ENCODE measurements around the gene EDRF1.
"Not testable (repeated sequence)": the region's sequence is repeated elsewhere in the genome, so short reads cannot be mapped to it uniquely, and the experiment has no call there.

EDRF1 gene

GRCh38 chr10:125707541-125708468 lies 11.7 kb upstream of the EDRF1 start:
- no peak for DNase-seq (ENCODE audit: low read depth in 4 of 4, low spot score in 1 of 4)

- DNase-seq (ENCODE audit: low read depth in 4 of 4, low spot score in 1 of 4), result no peak
These were observed 10.5 kb upstream of the EDRF1 start for GRCh38 chr10:125708971-125709503.

GRCh38 chr10:125709553-125710474 lies 9.7 kb upstream of the EDRF1 start:
- no peak for DNase-seq (ENCODE audit: low read depth in 4 of 4, low spot score in 1 of 4)

GRCh38 chr10:125711110-125711750 lies 8.3 kb upstream of the EDRF1 start:
- no peak for DNase-seq (ENCODE audit: low read depth in 4 of 4, low spot score in 1 of 4)

GRCh38 chr10:125714728-125715127 lies 4.8 kb upstream of the EDRF1 start:
- not testable (repeated sequence) for DNase-seq (ENCODE audit: low read depth in 4 of 4, low spot score in 1 of 4)

- DNase-seq (ENCODE audit: low read depth in 4 of 4, low spot score in 1 of 4), result no peak
These were observed 483 bp downstream of the EDRF1 start for GRCh38 chr10:125720002-125720382.

DNA sequence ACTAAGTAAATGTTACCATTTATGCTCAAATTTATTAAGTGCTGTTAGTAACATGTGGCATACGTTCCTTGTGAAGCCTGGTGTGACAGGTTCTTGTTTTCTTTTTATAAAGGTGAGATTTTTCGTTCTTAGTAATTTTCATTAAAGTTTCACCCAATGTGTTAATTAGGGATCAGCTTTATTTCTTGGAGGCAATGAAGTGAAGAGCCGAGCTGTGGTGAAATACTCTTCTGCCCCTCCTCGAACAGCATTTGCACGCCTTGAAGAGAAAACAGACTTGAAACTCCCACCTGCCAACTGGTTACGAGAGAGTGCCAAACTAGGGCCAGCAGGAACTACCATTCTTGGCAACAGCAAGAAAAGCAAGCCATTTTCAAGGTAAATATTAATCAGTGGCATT lies 1.5 kb downstream of the EDRF1 start:
- DNase-seq (ENCODE audit: low read depth in 4 of 4, low spot score in 1 of 4), result no peak

DNA sequence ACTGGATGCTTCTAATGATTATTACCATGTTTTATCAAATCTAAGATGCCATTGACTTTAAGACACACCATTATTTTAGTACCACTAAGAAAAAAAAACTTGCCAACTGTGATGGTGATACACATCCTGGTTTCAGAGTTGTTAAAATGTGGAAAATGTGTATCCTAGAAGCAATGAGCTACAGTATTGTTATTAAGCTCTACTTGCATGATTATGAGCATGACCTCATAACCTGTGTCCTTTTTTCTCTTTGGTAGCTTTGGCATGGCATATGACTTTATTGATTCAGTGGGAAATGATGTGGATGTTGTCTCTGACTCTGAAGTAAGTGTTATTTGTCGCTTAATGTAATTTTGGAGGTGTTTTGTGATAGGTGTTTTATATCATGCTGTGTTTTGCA lies 3.3 kb downstream of the EDRF1 start:
- DNase-seq (ENCODE audit: low read depth in 4 of 4, low spot score in 1 of 4), result no peak

DNA sequence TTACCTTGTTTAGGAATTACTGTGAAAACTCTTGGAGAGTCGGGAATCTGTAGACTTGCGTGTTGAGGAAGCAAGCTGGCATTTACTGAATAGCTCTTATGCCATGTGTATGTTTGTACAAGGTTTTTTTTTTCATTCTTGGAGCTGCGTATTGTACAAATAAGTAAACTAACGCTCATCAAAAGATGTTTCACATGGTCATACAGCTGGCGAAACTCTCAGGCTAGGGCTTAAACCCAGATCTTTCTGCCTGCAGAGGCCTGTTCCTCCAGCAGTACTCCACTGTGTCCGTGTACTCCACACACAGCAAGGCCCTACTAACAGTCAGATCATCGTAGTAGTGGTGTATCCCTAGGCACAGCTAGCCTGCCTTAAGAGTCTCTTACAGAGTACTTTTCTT lies 7.4 kb downstream of the EDRF1 start:
- DNase-seq (ENCODE audit: low read depth in 4 of 4, low spot score in 1 of 4), result no peak

DNA sequence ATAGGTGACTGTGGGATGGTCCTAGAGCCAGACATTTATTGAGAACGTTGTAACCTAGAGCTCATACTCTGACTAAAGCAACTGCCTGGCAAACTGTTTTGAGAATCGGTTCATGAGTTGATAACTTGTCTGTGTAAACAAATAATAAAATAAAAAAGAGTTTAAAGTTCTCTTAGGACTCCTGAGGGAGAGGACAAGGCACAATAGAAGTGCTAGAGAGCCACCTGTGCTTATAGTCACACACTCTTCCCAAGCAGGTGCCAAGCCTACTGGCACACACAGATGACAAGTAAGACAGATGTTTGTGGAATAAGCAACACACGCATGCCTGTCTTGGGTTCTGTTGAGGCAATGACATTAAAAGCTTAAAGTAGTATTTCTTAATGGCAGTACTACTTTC lies 7.9 kb downstream of the EDRF1 start:
- no peak for DNase-seq (ENCODE audit: low read depth in 4 of 4, low spot score in 1 of 4)

DNA sequence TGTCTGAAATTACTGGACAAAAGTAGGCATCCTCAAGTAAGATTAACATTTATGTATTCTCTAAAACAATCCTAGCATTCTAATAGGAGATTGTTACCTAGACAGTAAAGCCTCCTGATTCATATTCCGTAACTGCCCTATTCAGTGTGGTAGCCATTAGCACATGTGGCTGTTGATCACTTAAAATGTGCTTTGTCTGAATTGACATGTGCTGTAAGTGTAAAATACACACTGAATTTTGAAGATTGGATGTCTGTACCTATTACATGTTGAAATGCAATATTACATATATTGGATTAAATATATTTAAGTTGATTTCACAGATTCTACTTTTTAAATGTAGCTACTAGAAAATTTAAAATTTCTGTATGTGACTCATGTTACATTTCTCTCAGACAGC lies 14.6 kb downstream of the EDRF1 start:
- DNase-seq (ENCODE audit: low read depth in 4 of 4, low spot score in 1 of 4), result no peak

- no peak for DNase-seq (ENCODE audit: low read depth in 4 of 4, low spot score in 1 of 4)
These were observed 15.3 kb downstream of the EDRF1 start for GRCh38 chr10:125734823-125735222.

DNA sequence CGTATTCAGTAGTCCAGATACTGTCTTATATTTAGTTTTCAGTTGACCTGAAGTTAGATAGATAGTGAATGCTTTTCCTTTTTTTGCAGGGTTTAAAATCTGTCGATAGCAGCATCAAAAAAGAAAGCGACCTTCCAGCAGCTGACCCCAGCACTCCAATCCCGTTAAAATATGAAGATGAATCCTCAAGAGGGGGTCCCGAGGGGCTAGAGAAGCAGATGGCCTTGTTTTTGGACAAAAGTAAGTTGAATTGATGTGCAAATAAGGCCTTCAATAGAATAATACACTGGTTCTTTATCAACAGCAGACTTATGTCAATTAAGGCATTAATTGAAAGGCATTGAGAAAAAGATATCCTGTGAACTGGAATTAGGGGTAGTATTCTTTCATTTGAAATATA lies 18.7 kb downstream of the EDRF1 start:
- DNase-seq (ENCODE audit: low read depth in 4 of 4, low spot score in 1 of 4), result no peak

DNA sequence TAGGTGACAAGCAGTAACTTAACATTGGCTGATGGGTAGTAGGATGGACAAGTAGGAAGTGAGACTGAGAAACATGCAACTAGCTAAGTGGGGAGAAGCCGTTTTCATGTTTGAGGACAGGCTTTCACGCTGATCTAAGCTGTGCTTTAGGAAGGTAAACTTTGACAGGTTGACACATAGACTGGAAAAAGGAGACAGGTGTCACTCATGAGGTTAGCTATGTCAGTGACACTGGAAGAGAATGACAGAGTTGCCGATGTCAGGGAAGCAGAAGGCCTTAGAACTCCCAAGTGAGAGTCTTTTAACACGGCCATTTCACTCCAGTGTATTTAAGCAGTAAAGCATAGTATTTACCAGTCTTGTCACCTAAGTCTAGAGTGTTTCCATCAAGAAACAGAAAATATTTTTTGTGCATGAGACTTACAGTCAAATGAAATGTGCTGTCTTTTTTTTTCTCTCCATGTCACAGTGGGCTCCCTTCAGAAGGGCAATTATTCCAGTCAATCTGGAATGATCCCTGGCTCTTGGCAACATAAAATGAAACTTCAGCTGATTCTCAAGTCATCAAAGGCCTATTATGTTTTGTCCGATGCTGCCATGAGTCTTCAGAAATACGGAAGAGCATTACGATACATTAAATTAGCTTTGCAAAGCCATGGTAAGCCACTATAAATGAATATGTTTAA lies 20.6 kb downstream of the EDRF1 start:
- DNase-seq (ENCODE audit: low read depth in 4 of 4, low spot score in 1 of 4), result no peak

DNA sequence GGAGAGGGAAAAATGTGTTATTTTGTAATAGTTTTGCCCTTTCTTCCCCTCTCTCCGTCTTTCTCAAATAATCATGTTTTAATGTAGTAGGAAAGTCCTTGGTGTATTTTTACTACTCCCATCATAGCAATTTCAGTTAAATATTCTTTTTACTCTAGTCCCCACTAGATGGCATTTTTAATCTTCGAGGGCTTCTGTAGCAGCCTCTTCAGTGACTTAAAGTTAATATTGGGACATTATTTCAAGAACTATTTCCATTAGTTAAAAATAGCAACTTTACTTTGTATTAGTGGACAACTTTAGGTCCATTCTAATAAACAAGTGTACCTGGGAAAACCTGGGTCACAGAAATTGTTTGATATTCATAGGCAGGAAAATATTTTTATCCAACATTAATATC lies 23.0 kb downstream of the EDRF1 start:
- no peak for DNase-seq (ENCODE audit: low read depth in 4 of 4, low spot score in 1 of 4)

GRCh38 chr10:125744909-125745308 lies 25.4 kb downstream of the EDRF1 start:
- DNase-seq (ENCODE audit: low read depth in 4 of 4, low spot score in 1 of 4), result no peak

DNA sequence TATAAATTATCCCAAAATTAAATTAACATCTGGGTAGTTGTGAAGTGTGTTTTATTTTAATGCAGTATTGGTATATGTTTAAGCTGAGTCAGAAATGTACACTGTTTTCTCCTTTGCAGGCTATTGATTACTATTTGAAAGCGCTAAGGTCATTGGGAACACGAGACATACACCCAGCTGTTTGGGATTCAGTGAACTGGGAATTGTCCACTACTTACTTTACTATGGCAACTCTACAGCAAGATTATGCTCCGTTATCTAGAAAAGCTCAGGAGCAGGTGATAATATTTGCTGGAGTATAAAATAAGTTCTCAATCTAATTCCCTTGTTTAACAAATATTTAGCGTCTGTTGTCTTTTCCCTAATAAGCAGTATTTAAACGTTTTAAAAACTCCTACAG lies 27.9 kb downstream of the EDRF1 start:
- DNase-seq (ENCODE audit: low read depth in 4 of 4, low spot score in 1 of 4), result no peak

DNA sequence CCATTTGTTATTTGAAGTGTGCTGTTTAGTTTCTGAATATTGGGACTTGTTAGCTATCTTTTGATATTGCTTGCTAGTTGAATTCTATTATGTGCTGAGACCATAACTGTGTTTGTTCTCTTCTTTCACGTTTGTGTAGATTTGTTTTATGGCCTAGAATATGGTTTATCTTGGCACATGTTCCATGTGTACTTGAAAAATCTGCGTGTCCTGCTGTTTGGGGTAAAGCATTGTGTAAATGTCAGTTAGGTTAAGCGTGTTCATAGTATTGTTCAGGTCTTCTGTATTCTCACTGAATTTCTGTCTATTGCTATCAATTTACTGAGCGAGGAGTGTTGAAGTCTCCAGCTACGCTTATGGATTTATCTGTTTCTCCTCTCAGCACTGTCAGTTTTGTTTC lies 36.7 kb downstream of the EDRF1 start:
- DNase-seq (ENCODE audit: low read depth in 4 of 4, low spot score in 1 of 4), result no peak

DNA sequence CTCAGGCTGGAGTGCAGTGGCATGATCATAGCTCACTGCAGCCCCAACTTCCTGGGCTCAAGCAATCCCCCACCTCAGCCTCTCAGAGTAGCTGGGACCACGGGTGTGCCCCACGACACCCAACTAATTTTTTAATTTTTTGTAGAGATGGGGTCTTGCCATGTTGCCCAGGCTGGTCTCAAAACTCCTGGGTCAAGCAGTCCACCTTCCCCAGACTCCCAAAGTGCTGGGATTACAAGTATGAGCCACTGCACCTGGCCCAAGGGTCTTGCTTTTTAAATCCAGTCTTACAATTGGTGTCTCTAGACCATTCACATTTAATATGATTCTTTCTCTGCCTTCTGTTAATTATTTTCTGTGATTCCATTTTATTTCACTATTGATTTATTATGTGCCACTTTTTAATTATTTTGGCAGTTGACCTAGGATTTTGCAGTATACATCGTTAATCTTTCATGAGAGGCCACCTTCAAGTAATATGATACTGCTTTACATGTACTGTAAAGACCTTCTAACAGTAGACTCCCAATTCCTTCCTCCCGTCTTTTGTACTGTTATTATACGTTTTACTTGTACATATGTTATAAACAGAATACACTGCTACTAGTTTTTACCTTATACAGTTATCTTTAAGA lies 37.5 kb downstream of the EDRF1 start:
- DNase-seq (ENCODE audit: low read depth in 4 of 4, low spot score in 1 of 4), result no peak

GRCh38 chr10:125757742-125758141 lies 38.2 kb downstream of the EDRF1 start:
- no peak for DNase-seq (ENCODE audit: low read depth in 4 of 4, low spot score in 1 of 4)

All from stimulated activated CD4-positive, alpha-beta T cell treated with anti-CD3 and anti-CD28 coated beads, Interleukin-1b, Interleukin-23, amount 100 ng/mL, for 24 hours (primary cell).